ENCODE measurements around the gene KRTAP16-1.

- no peak for TF ChIP-seq BMI1 (IDR thresholded peaks at IDR 0.05; ENCODE audit: borderline replicate concordance)
- TF ChIP-seq RAD21 (IDR thresholded peaks at IDR 0.05; ENCODE audit: insufficient read depth, low read depth, low read length), result no peak
- TF ChIP-seq SMC3 (IDR thresholded peaks at IDR 0.05; ENCODE audit: borderline replicate concordance, low read length), result no peak
- TF ChIP-seq CTCF (IDR thresholded peaks at IDR 0.05 in 2 of 3, conservative IDR thresholded peaks at IDR 0.05 in 1 of 3; ENCODE audit: control insufficient read depth in 2 of 3, extremely low read depth in 1 of 3, insufficient read depth in 1 of 3, low read depth in 3 of 3, low read length in 3 of 3), result no peak
- TF ChIP-seq RELA (IDR thresholded peaks at IDR 0.05; ENCODE audit: borderline replicate concordance, partially characterized antibody), result no peak
- TF ChIP-seq EP300 (IDR thresholded peaks at IDR 0.05; ENCODE audit: borderline replicate concordance in 1 of 2, control insufficient read depth in 1 of 2, low read depth in 2 of 2, low read length in 2 of 2), result no peak
These were observed 31.4 kb upstream of the KRTAP16-1 start for GRCh38 chr17:41340494-41340893.
